Body of pancreas (tissue), 4 donors: ENCODE results near the gene MILR1. TPM values are rescaled to one million over a fixed set of nuclear protein-coding genes. Genes with fewer than 3 reads are reported as not detected.

ENCODE experiments used
- ATAC-seq: fragments of 150-250 bp; one replicate; pipeline ENCODE4 v1.9.1; 2016
- DNase-seq, 4 donors: peaks; one replicate each; pipeline ENCODE4 v3.0.0-alpha.2; 2019
- H3K27ac ChIP-seq, 4 donors: fragments of 200-600 bp; sonication (generic); 1 replicate in 3 of 4; 2 replicates in 1 of 4; pipeline versions ENCODE4 v1.5.1 to v1.6.1; 2016 to 2019; ENCODE audit warnings: mild to moderate bottlenecking in 1 of 4, mixed read lengths in 1 of 4, moderate library complexity in 1 of 4
- H3K27me3 ChIP-seq, 2 donors: fragments of 200-600 bp; sonication (generic); one replicate each; pipeline ENCODE4 v1.6.0; 2016; ENCODE audit warnings: mild to moderate bottlenecking in 1 of 2
- H3K36me3 ChIP-seq, 2 donors: fragments of 200-600 bp; sonication (generic); replicated peaks in 1 of 2; 2 replicates each; pipeline ENCODE4 v1.5.1; 2016; ENCODE audit warnings: low read depth in 2 of 2; ENCODE audit not compliant: insufficient read depth in 1 of 2
- H3K4me1 ChIP-seq: fragments of 200-600 bp; sonication (generic); one replicate; pipeline ENCODE4 v1.6.0; 2016
- H3K4me3 ChIP-seq, 2 donors: fragments of 200-600 bp; sonication (generic); 1 replicate in 1 of 2; 2 replicates in 1 of 2; pipeline ENCODE4 v1.5.1; 2016 to 2019
- H3K9me3 ChIP-seq, 3 donors: fragments of 200-600 bp; sonication (generic); 1 replicate in 2 of 3; 2 replicates in 1 of 3; pipeline ENCODE4 v1.5.1; 2016
- CTCF ChIP-seq, 7 experiments: fragments of 450-650 bp in 4 of 7; fragments of 200-600 bp in 3 of 7; sonication (generic) in 3 of 7; IDR thresholded peaks; one replicate each; pipeline ENCODE4 v1.5.1; 2016 to 2019; ENCODE audit warnings: antibody characterized with exemption in 7 of 7
- POLR2A ChIP-seq, 3 donors: fragments of 450-650 bp; IDR thresholded peaks; one replicate each; pipeline ENCODE4 v1.6.1; 2016; ENCODE audit warnings: antibody characterized with exemption in 3 of 3, mild to moderate bottlenecking in 2 of 3
- WGBS, 2 donors: methylation state at CpG; one replicate each; pipeline ENCODE4 v1.1.5; 2017; 5-methylcytosine and 5-hydroxymethylcytosine counted together
- intact Hi-C: fragments of 100-400 bp; cut with DNase I; formaldehyde crosslinking; loops from one replicate; pipeline ENCODE4 v1.15.1; 2023
- total RNA-seq, 2 donors: library from RNA; depleted of rRNA; stranded (reverse); fragments of >200 nt; gene quantifications; one replicate each; pipeline ENCODE4 v1.1.0, GENCODE V29; 2016

MILR1 gene
- total RNA-seq, 2 donors from 2014 or later, result 4.9 TPM; not detected in 1

- intact Hi-C loops, result no loop called here
- no peaks in the 10 kb centered on the region for H3K27me3 ChIP-seq
- 73 to 96% methylated on average over 2 of the region's 2 CpGs for WGBS, 2 donors
- H3K4me3 ChIP-seq, result no peak overlapping the region
- DNase-seq (no peak), ATAC-seq (no peak)
- TF ChIP-seq POLR2A (IDR thresholded peaks at IDR 0.05), result no peak
- no peak for TF ChIP-seq CTCF (IDR thresholded peaks at IDR 0.05)
- no peak overlapping the region for H3K27ac ChIP-seq
- no peaks in the 10 kb centered on the region for H3K36me3 ChIP-seq
- no peaks in the 10 kb centered on the region for H3K9me3 ChIP-seq
- no peaks in the 10 kb centered on the region for H3K4me1 ChIP-seq
Observed at GRCh38 chr17:64401941-64402340, 47.0 kb upstream of the MILR1 start.

GRCh38 chr17:64402469-64402868, 46.4 kb upstream of the MILR1 start:
- intact Hi-C loops, result no loop called here
- WGBS, 2 donors, result 90 to 97% methylated on average over 5 of the region's 5 CpGs
- no peak for DNase-seq
- no peak for ATAC-seq
- Histone ChIP-seq H3K36me3 (no peaks in the 10 kb centered on the region), H3K9me3 (no peaks in the 10 kb centered on the region), H3K4me3 (no peak overlapping the region), H3K27me3 (no peaks in the 10 kb centered on the region), H3K27ac (no peak overlapping the region), H3K4me1 (no peaks in the 10 kb centered on the region)
- TF ChIP-seq POLR2A (IDR thresholded peaks at IDR 0.05) (no peak), CTCF (IDR thresholded peaks at IDR 0.05) (no peak)

GRCh38 chr17:64403881-64404460, 44.9 kb upstream of the MILR1 start:
- H3K36me3 ChIP-seq, result no peaks in the 10 kb centered on the region
- WGBS, 2 donors, result 90 to 97% methylated on average over 6 of the region's 6 CpGs

GRCh38 chr17:64406321-64407200, 42.4 kb upstream of the MILR1 start:
- Histone ChIP-seq H3K4me3 (no peak overlapping the region), H3K27me3 (no peaks in the 10 kb centered on the region), H3K36me3 (no peaks in the 10 kb centered on the region), H3K27ac (no peak overlapping the region), H3K4me1 (no peaks in the 10 kb centered on the region), H3K9me3 (no peaks in the 10 kb centered on the region)
- WGBS, 2 donors, result 78 to 82% methylated on average over 8 to 14 of the region's 14 CpGs
- DNase-seq, result peak in 1 of 4 donors; percentile 19
- intact Hi-C loops, result no loop called here
- ATAC-seq, result no peak
- TF ChIP-seq CTCF (IDR thresholded peaks at IDR 0.05) (no peak), POLR2A (IDR thresholded peaks at IDR 0.05) (no peak)

More at GRCh38 chr17:64403881-64404460, 44.9 kb upstream of the MILR1 start:
- Histone ChIP-seq H3K27ac (peak overlapping the region in 1 of 4 donors; percentile 25), H3K27me3 (no peaks in the 10 kb centered on the region), H3K9me3 (no peaks in the 10 kb centered on the region), H3K4me1 (no peaks in the 10 kb centered on the region), H3K4me3 (no peak overlapping the region)
- ATAC-seq, result no peak
- TF ChIP-seq POLR2A (IDR thresholded peaks at IDR 0.05) (no peak), CTCF (IDR thresholded peaks at IDR 0.05) (no peak)
- intact Hi-C loops, result no loop called here
- no peak for DNase-seq
